SK-N-SH (cell line): ENCODE measurements around the gene HMGXB3. TPM values are rescaled to one million over a fixed set of nuclear protein-coding genes. Genes with fewer than 3 reads are reported as not detected.
A peak's percentile ranks its signal among the peaks of the same experiment; 100 is the strongest.

Experiments
- CTCF ChIA-PET: fragments of 300-600, 350-600 bp; formaldehyde crosslinking; extraction: SDS; loops from one replicate; lab custom pipeline; 2021; lab: Yijun Ruan, JAX
- POLR2A ChIA-PET: fragments of 350-600 bp; sonication (Branson Sonifier 250); formaldehyde crosslinking; extraction: SDS; loops from one replicate; lab custom pipeline; 2020; ENCODE audit warnings: antibody characterized with exemption, inconsistent platforms; lab: Yijun Ruan, JAX
- DNase-seq: peaks from one replicate; pipeline ENCODE4 v3.0.0; 2012
- H2AFZ ChIP-seq: fragments of 200-600 bp; sonication (generic); 2 replicates; pipeline ENCODE4 v1.8.1; 2016; ENCODE audit warnings: antibody characterized with exemption, mild to moderate bottlenecking, low read depth
- H3F3A ChIP-seq: fragments of 200-600 bp; sonication (generic); replicated peaks from 2 replicates; pipeline ENCODE3; 2016; ENCODE audit warnings: antibody characterized with exemption, mild to moderate bottlenecking; ENCODE audit not compliant: insufficient read depth
- H3K27ac ChIP-seq, 2 experiments: fragments of 200-500 bp in 1 of 2; fragments of 200-600 bp in 1 of 2; sonication (Bioruptor generic) in 1 of 2; sonication (generic), shearing (Covaris generic) in 1 of 2; 2 replicates each; pipeline versions ENCODE4 v1.5.1 to v1.6.1; 2014 to 2016; ENCODE audit warnings: low read depth in 2 of 2, inconsistent platforms in 1 of 2, low read length in 1 of 2, mild to moderate bottlenecking in 1 of 2, mixed read lengths in 1 of 2
- H3K27me3 ChIP-seq: fragments of 200-600 bp; sonication (generic), shearing (Covaris generic); 2 replicates; pipeline ENCODE4 v1.6.1; 2016; ENCODE audit warnings: mixed run types; ENCODE audit not compliant: insufficient read depth
- H3K36me3 ChIP-seq, 2 experiments: fragments of 200-500 bp in 1 of 2; fragments of 200-600 bp in 1 of 2; sonication (Bioruptor generic) in 1 of 2; sonication (generic) in 1 of 2; replicated peaks in 1 of 2; 2 replicates each; pipeline versions ENCODE3 to v1.5.1; 2014 to 2016; ENCODE audit warnings: low read length in 1 of 2, mild to moderate bottlenecking in 1 of 2; ENCODE audit not compliant: insufficient read depth in 2 of 2, control insufficient read depth in 1 of 2
- H3K4me1 ChIP-seq, 2 experiments: fragments of 200-500 bp in 1 of 2; fragments of 200-600 bp in 1 of 2; sonication (Bioruptor generic) in 1 of 2; sonication (generic), shearing (Covaris generic) in 1 of 2; 2 replicates each; pipeline versions ENCODE4 v1.5.1 to v1.6.1; 2014 to 2016; ENCODE audit warnings: low read depth in 1 of 2, low read length in 1 of 2, mixed run types in 1 of 2; ENCODE audit not compliant: insufficient read depth in 2 of 2, control insufficient read depth in 1 of 2
- H3K4me2 ChIP-seq: fragments of 200-600 bp; sonication (generic), shearing (Covaris generic); 2 replicates; pipeline ENCODE4 v1.6.1; 2017; ENCODE audit warnings: mixed run types
- H3K4me3 ChIP-seq, 2 experiments: fragments of 200-500 bp in 1 of 2; fragments of 200-600 bp in 1 of 2; sonication (Bioruptor generic) in 1 of 2; sonication (generic), shearing (Covaris generic) in 1 of 2; 2 replicates each; pipeline versions ENCODE4 v1.5.1 to v1.8.1; 2014 to 2016; ENCODE audit warnings: low read depth in 2 of 2, inconsistent platforms in 1 of 2, low read length in 1 of 2, mild to moderate bottlenecking in 1 of 2, mixed read lengths in 1 of 2, moderate library complexity in 1 of 2
- H3K79me2 ChIP-seq: fragments of 200-600 bp; sonication (generic); 2 replicates; pipeline ENCODE4 v1.8.1; 2017; ENCODE audit warnings: mild to moderate bottlenecking; ENCODE audit not compliant: insufficient read depth
- H3K9ac ChIP-seq: fragments of 200-600 bp; sonication (generic); 2 replicates; pipeline ENCODE4 v1.6.1; 2017; ENCODE audit warnings: mixed run types
- H3K9me2 ChIP-seq: fragments of 200-600 bp; sonication (generic); 2 replicates; pipeline ENCODE4 v1.6.1; 2017; ENCODE audit warnings: mixed run types
- H3K9me3 ChIP-seq: fragments of 200-600 bp; sonication (generic); 2 replicates; pipeline ENCODE4 v1.6.1; 2017; ENCODE audit warnings: mixed run types, mild to moderate bottlenecking, moderate library complexity
- H4K20me1 ChIP-seq: fragments of 200-600 bp; sonication (generic); 2 replicates; pipeline ENCODE4 v1.6.1; 2017; ENCODE audit warnings: mild to moderate bottlenecking, mixed run types; ENCODE audit not compliant: insufficient read depth
- FOXM1 ChIP-seq: IDR thresholded peaks from 2 replicates; pipeline ENCODE4 v1.4.0; 2012; ENCODE audit warnings: low read depth, mild to moderate bottlenecking
- GATA2 ChIP-seq: sonication (generic); formaldehyde crosslinking; IDR thresholded peaks from 2 replicates; pipeline ENCODE4 v1.5.0; 2020; ENCODE audit warnings: mild to moderate bottlenecking, missing genetic modification reagents
- JUND ChIP-seq: IDR thresholded peaks from 2 replicates; pipeline ENCODE4 v1.4.0; 2012
- RCOR1 ChIP-seq: fragments of 150-350 bp; IDR thresholded peaks from 2 replicates; pipeline ENCODE4 v1.6.1; 2017; ENCODE audit warnings: antibody characterized with exemption, low read length
- RFX5 ChIP-seq: IDR thresholded peaks from 2 replicates; pipeline ENCODE4 v1.6.1; 2012; ENCODE audit warnings: mild to moderate bottlenecking, improper control_type of control experiment, low read length
- SIN3A ChIP-seq: IDR thresholded peaks from 2 replicates; pipeline ENCODE4 v1.6.1; 2012; ENCODE audit warnings: low read depth, mild to moderate bottlenecking, low read length, moderate library complexity, borderline replicate concordance
- SMC3 ChIP-seq: IDR thresholded peaks from 2 replicates; pipeline ENCODE4 v1.6.1; 2012; ENCODE audit warnings: low read depth, low read length, improper control_type of control experiment
- TAF1 ChIP-seq: IDR thresholded peaks from 2 replicates; pipeline ENCODE4 v1.6.1; 2012; ENCODE audit warnings: low read depth, mild to moderate bottlenecking, low read length, moderate library complexity, borderline replicate concordance
- TCF12 ChIP-seq: IDR thresholded peaks from 2 replicates; pipeline ENCODE4 v1.4.0; 2012
- WGBS: methylation state at CpG from one replicate; pipeline ENCODE4 v1.1.6; 2017; ENCODE audit warnings: low lambda C conversion rate; 5-methylcytosine and 5-hydroxymethylcytosine counted together
- polyA plus RNA-seq, 3 experiments: library from polyadenylated mRNA; depleted of rRNA; stranded (reverse); fragments of >200 nt; gene quantifications; 2 replicates each; pipeline ENCODE4 v1.2.3, GENCODE V29; 2012
- TF ChIP-seq, protein P1 (sequence below): fragments of 200-600 bp; sonication (generic); IDR thresholded peaks from 2 replicates; pipeline ENCODE4 v1.6.1; 2017; ENCODE audit warnings: antibody characterized with exemption, mild to moderate bottlenecking, moderate library complexity
- TF ChIP-seq, protein P2 (sequence below): IDR thresholded peaks from 2 replicates; pipeline ENCODE4 v1.4.0; 2012; ENCODE audit warnings: low read depth, borderline replicate concordance
- TF ChIP-seq, protein P3 (sequence below): IDR thresholded peaks from 2 replicates; pipeline ENCODE4 v1.6.1; 2012; ENCODE audit warnings: mild to moderate bottlenecking, low read depth, low read length, moderate library complexity
- TF ChIP-seq, protein P4 (sequence below): fragments of 150-350 bp; IDR thresholded peaks from 2 replicates; pipeline ENCODE4 v1.6.1; 2016; ENCODE audit warnings: mild to moderate bottlenecking, low read depth, low read length

The HMGXB3 gene
- polyA plus RNA-seq, 1 of the 3 experiments (the other 2 are of a cell fraction) = 28.8 TPM

DNA sequence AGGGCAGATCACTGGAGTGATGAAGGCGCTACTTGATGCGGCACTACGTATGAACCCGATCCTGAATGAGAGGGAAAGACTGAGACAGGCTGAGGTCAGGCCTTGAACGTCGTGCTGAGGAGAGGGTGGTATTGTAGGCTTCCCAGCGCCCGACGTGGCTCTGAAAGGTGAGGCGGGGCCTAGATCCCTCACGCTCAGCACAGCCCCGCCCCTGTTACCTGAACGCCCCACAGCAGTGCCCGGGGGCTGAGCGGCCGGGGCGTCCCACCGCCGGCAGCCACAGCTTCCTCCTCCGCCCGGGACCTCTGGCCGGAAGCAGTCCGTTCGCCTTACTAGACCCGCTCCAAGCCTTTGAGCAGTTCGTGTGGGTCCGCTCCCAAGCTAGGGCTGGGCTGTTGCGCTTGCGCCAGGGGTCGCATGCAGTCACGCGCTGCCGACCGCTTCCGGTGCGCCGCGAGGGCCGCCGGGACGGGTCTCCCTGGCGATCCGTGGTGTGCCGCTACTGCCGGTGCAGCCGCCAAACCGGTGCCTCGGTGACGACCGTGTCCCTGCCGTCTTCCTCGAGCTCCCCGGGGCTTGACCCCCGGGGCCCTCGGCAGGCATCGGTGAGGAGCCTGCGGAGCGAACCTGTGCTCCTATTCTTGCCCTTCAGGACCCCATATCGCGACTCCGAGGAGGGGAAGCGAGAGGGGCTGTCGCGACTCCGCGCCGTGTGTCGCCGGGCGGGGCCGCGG lies at the start of gene HMGXB3, which contains the start of gene TIGD6 (continued):
- TF ChIP-seq, protein P1, sequence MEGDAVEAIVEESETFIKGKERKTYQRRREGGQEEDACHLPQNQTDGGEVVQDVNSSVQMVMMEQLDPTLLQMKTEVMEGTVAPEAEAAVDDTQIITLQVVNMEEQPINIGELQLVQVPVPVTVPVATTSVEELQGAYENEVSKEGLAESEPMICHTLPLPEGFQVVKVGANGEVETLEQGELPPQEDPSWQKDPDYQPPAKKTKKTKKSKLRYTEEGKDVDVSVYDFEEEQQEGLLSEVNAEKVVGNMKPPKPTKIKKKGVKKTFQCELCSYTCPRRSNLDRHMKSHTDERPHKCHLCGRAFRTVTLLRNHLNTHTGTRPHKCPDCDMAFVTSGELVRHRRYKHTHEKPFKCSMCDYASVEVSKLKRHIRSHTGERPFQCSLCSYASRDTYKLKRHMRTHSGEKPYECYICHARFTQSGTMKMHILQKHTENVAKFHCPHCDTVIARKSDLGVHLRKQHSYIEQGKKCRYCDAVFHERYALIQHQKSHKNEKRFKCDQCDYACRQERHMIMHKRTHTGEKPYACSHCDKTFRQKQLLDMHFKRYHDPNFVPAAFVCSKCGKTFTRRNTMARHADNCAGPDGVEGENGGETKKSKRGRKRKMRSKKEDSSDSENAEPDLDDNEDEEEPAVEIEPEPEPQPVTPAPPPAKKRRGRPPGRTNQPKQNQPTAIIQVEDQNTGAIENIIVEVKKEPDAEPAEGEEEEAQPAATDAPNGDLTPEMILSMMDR = no peak
- no peak for TF ChIP-seq JUND
- no peak for TF ChIP-seq TCF12
- TF ChIP-seq, protein P2, sequence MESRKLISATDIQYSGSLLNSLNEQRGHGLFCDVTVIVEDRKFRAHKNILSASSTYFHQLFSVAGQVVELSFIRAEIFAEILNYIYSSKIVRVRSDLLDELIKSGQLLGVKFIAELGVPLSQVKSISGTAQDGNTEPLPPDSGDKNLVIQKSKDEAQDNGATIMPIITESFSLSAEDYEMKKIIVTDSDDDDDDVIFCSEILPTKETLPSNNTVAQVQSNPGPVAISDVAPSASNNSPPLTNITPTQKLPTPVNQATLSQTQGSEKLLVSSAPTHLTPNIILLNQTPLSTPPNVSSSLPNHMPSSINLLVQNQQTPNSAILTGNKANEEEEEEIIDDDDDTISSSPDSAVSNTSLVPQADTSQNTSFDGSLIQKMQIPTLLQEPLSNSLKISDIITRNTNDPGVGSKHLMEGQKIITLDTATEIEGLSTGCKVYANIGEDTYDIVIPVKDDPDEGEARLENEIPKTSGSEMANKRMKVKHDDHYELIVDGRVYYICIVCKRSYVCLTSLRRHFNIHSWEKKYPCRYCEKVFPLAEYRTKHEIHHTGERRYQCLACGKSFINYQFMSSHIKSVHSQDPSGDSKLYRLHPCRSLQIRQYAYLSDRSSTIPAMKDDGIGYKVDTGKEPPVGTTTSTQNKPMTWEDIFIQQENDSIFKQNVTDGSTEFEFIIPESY = no peak
- TF ChIP-seq FOXM1 = no peak
- TF ChIP-seq SMC3 = no peak
- no peak for TF ChIP-seq RFX5
- no peak for TF ChIP-seq GATA2
- 0 out of 2 replicates have a peak, but pooled peaks have one; percentile 7 for TF ChIP-seq RCOR1

DNA sequence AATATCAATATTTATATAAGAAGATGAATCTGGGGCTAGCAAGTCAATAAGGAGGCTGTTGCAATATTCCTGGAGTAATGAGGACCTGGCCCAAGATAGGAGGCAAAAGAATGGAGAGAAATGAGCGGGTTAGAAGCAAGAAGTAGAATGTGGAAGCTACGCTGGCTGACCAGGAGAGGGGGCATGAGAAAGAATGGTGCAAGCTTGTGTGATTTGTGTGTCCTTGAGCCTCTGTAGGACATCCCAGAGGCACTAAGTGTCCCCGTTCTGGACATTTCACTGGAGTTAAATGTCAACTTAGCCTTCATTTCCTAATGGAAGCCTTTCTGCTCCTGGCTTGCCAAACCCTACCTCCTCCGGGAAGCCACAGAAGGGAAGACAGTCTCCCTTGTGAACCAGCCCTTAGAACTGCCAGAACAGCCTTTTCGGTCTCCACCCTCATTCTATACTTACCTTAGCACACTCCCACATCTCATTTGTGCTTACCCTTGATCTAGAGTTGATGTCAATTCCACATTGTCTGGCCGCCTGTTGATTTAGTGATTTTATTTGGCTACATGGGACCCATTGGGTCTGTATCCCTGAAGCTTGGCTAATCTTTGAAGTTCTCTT lies 49.3 kb upstream of the HMGXB3 start:
- ChIA-PET CTCF (interaction anchor here (1.5 to 7.1 kb wide), 6 partner anchors 8 to 117 kb away, joined by 3 to 36 read pairs (median 6); no protein-coding TSS in a partner anchor), POLR2A (interaction anchor here (0.6 kb wide), 1 partner anchor 9 kb away, joined by 3 read pairs; the partner anchor contains the start of gene SLC26A2)
- no peaks in the 10 kb centered on the region for H3K27me3 ChIP-seq
- no peak overlapping the region for H3K4me2 ChIP-seq
- H3K27ac ChIP-seq = no peak overlapping the region
- peaks cover 3% of the 10 kb centered on the region for H3F3A ChIP-seq
- no peak for DNase-seq
- H4K20me1 ChIP-seq = no peaks in the 10 kb centered on the region
- no peaks in the 10 kb centered on the region for H3K36me3 ChIP-seq
- 81% methylated on average over 6 of the region's 6 CpGs for WGBS
- H3K9me3 ChIP-seq = no peaks in the 10 kb centered on the region
- H3K9ac ChIP-seq = no peak overlapping the region
- H3K9me2 ChIP-seq = no peaks in the 10 kb centered on the region
- no peak for TF ChIP-seq TAF1
- TF ChIP-seq, protein P3, sequence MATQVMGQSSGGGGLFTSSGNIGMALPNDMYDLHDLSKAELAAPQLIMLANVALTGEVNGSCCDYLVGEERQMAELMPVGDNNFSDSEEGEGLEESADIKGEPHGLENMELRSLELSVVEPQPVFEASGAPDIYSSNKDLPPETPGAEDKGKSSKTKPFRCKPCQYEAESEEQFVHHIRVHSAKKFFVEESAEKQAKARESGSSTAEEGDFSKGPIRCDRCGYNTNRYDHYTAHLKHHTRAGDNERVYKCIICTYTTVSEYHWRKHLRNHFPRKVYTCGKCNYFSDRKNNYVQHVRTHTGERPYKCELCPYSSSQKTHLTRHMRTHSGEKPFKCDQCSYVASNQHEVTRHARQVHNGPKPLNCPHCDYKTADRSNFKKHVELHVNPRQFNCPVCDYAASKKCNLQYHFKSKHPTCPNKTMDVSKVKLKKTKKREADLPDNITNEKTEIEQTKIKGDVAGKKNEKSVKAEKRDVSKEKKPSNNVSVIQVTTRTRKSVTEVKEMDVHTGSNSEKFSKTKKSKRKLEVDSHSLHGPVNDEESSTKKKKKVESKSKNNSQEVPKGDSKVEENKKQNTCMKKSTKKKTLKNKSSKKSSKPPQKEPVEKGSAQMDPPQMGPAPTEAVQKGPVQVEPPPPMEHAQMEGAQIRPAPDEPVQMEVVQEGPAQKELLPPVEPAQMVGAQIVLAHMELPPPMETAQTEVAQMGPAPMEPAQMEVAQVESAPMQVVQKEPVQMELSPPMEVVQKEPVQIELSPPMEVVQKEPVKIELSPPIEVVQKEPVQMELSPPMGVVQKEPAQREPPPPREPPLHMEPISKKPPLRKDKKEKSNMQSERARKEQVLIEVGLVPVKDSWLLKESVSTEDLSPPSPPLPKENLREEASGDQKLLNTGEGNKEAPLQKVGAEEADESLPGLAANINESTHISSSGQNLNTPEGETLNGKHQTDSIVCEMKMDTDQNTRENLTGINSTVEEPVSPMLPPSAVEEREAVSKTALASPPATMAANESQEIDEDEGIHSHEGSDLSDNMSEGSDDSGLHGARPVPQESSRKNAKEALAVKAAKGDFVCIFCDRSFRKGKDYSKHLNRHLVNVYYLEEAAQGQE = no peak
- no peak for TF ChIP-seq SIN3A
- TF ChIP-seq, protein P4, sequence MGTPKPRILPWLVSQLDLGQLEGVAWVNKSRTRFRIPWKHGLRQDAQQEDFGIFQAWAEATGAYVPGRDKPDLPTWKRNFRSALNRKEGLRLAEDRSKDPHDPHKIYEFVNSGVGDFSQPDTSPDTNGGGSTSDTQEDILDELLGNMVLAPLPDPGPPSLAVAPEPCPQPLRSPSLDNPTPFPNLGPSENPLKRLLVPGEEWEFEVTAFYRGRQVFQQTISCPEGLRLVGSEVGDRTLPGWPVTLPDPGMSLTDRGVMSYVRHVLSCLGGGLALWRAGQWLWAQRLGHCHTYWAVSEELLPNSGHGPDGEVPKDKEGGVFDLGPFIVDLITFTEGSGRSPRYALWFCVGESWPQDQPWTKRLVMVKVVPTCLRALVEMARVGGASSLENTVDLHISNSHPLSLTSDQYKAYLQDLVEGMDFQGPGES = no peak
- H2AFZ ChIP-seq = no peak overlapping the region
- H3K4me1 ChIP-seq = no peaks in the 10 kb centered on the region; a peak in 1 of 4 replicates
- H3K4me3 ChIP-seq = no peak overlapping the region
- H3K79me2 ChIP-seq = no peaks in the 10 kb centered on the region
